Measurements from ENCODE around the gene TTC34.
"Not testable (repeated sequence)": the region's sequence is repeated elsewhere in the genome, so short reads cannot be mapped to it uniquely, and the experiment has no call there.

Gene TTC34

DNA sequence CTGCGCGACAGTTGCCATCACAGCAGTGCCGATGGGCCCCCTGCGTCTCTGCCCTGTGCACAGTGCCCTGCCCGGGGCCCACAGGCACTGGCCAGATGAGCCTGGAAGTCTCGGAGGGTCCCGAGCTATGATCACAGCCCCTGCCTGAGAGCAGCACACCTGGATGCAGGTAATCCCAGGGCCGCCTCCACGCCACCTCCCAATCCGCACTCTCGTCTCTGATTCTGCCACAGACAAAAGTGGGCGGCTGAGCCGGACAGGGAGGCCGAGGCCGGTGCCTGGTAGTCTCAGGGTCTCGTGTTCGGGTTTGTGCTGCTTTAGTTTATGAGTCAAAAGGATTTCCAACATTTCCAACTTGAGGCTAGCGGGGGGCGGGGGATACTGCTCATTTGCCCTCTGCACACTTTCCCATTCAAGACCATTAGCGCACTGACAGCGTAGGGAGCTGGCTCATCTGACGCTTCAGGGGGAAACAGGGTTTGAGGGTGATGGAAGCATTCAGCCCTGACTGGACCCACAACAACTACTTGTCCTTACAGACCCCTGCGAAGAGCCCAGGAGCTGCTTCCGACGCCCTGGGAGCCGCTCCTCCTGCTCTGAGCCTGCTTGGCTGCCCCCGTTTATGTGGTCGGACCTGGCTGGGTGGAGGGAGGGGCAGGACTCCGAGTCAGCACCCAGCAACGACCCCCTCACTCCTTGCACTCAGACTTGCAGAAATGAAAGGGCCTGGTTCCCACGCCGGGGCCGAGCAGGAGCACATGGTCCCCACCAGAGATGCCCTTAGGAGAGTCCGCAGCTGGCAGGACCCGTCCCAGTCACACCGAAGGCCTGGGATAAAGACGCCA lies 1.8 kb upstream of the TTC34 start:
- DNase-seq, result no peak
- TF ChIP-seq GATA1 (IDR thresholded peaks at IDR 0.05; ENCODE audit: low read depth, low read length), result no peak

DNA sequence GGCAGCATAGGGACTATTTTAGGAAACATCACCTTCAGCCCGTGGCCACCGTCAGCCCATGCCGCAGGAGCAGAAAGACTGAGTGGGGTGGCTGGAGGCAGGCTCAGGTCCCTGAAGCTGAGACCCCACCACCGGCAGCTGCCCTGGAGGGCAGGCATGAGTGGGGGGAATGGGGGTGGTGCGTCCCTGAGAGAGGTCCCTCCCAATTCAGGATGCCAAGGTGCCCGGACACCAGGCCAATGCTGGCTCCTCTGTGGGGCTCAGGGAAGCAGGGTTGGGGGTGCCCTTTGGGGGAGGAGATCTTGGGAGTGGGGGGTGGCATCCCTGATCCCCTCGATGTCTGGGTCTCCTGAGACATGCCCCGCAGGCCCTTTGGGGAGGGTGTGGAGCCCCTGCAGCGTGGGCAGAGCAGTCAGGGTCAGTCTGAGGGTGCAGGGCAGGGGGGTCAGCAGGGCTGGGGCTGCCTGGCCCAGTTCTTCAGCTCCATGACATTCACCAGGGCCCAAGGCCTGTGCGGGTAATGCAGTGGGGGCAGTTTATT lies 998 bp upstream of the TTC34 start:
- TF ChIP-seq POLR2A (IDR thresholded peaks at IDR 0.05; ENCODE audit: low read length), result no peak
- no peak for TF ChIP-seq GATA1 (IDR thresholded peaks at IDR 0.05; ENCODE audit: low read depth, low read length)
- DNase-seq, result no peak

DNA sequence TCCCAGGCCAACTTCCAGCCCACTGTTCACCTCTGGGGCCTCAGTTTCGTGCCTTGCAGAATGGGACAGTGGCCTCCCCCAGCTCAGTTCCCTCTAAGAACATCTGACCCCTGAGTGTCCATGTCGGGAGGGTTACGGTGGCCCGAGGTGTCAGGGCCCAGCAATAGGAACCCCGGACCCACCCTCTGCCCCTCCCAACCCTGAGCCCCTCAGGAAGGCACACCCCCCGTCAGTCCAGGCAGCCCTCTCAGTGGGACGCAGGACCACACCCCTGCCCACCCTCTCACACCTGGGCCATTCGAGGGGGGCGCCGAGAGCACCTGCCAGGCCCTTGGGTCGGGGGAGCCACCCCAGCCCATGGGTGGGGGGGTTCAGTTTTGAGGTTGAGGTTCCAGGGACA lies 447 bp downstream of the TTC34 start:
- DNase-seq, result no peak
- TF ChIP-seq POLR2A (IDR thresholded peaks at IDR 0.05; ENCODE audit: low read length) (no peak), GATA1 (IDR thresholded peaks at IDR 0.05; ENCODE audit: low read depth, low read length) (no peak)

DNA sequence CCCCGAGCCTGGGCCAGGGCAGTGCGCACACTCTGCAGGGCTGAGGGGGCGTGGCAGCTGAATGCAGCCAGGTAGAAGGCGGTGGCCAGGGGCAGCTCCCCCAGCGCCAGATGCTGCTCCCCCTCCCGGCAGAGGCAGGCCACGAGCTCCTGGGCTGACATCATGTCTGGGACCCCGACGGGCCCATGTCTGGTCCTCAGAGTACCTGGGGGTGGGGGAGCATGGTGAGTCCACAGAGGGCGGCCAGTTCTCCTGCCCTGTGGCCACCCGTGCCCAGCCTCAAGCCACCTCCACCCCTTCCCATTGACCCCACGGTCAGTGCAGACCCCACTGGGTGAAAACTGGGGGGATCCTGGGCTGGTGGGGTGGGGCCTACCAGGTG lies 838 bp downstream of the TTC34 start:
- DNase-seq, result no peak
- no peak for TF ChIP-seq GATA1 (IDR thresholded peaks at IDR 0.05; ENCODE audit: low read depth, low read length)
- no peak for TF ChIP-seq POLR2A (IDR thresholded peaks at IDR 0.05; ENCODE audit: low read length)

DNA sequence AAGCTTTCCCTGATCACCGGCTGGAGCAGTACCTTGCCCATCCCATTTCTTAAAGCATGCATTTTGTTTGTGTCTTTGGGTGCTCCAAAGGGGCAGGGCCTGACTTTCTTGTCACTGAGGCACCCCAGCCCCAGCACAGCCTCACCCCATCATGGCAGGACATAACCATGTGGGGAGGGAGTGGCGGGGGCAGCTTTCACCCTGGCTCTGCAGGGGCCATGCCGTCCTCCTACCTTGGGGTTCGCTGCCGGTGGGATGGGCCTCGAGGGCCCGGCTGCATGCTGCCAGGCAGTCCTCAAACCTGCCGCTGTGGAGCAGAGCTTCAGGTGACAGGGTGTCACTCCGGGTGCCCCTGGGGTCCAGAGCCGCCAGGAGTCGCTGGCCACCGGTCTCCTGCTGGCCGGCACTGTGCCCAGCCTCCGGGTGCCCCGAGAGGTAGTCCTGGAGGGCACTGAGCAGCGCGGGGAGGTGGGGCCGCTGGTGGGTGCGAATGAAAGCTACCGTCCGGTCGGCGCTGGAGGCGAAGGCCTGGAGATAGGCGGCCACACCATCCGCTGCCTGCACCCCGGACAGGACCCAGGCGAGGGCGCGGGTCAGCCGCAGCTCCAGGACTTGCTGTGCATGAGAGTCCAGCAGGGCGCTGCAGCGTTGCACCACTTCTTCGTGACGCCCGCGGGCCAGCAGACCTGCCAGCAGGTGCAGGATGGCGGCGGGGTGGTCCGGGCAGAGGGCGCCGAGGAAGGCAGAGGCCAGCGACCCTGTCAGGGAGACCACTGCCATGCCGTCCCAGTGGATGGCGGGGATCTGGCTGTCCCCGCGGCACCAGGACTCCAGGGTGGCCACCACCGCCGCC lies 1.5 kb downstream of the TTC34 start:
- TF ChIP-seq POLR2A (IDR thresholded peaks at IDR 0.05; ENCODE audit: low read length) (no peak), GATA1 (IDR thresholded peaks at IDR 0.05; ENCODE audit: low read depth, low read length) (no peak)
- DNase-seq, result no peak

DNA sequence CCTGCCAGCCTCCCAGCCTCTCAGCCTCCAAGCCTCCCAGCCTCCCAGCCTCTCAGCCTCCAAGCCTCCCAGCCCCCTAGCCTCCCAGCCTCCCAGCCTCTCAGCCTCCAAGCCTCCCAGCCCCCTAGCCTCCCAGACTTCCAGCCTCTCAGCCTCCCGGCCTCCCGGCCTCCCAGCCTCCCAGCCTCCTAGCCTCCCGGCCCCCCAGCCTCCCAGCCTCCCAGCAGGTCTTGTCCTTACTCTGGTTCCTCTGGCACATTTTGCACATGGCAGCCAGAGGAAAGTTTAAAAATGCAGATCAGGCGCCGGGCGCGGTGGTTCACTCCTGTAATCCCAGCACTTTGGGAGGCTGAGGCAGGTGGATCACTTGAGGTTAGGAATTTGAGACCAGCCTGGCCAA lies 2.5 kb downstream of the TTC34 start:
- not testable (repeated sequence) for DNase-seq

DNA sequence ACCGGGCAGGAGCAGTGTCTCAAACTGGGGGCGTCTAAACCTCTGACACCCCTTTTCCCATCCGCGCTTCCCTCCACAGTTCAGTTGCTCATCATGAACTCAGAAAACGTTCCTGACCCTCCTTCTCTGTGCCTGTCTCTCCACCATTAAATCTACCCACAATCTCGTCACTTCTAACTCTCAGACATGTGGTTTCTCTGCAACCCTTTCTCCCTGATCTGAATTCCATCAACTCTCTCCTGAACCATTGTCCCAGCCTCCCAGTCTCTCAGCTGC lies 3.8 kb downstream of the TTC34 start:
- no peak for DNase-seq
- TF ChIP-seq GATA1 (IDR thresholded peaks at IDR 0.05; ENCODE audit: low read depth, low read length) (no peak), POLR2A (IDR thresholded peaks at IDR 0.05; ENCODE audit: low read length) (no peak)

DNA sequence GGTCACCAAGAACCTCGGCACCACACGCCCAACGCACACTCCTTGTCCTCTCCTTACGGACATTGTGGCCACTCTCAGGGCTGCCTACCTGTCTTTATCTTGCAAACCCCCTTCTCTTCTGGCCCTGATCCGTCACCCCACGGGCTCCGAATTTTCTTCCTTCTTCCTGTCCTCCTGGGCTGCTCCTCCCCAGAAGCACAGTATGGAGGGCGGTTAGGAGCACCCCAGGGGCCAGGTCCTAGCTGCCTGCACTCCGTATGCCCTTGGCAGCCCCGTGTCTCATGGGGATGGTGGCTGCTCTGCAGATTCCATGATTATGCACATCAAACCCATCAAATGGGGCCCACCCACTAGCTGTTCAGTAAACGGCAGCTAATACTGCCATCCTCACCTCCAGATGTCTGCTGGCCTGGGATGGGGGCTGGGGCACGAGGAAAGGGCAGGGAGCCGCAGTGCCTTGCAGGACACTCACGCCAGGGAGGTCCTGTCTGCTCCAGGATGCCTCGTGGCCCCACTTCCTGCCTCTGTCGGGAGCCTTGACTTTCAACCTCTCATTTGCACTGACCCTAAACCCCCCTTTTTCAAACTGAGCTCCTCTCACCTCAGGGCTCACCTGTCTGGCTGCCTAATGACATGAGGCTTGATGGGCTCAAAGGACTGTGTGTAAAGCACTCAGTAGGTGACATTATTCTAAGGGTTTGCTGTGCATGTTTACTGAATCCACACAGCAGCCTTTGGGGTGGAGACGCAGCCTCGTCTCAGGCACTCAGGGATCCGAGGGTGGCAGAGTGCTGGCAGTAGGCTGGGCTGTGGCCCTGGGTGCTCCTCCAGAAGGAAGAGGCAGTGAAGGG lies 4.4 kb downstream of the TTC34 start:
- no peak for DNase-seq
- TF ChIP-seq POLR2A (IDR thresholded peaks at IDR 0.05; ENCODE audit: low read length) (no peak), GATA1 (IDR thresholded peaks at IDR 0.05; ENCODE audit: low read depth, low read length) (no peak)

DNA sequence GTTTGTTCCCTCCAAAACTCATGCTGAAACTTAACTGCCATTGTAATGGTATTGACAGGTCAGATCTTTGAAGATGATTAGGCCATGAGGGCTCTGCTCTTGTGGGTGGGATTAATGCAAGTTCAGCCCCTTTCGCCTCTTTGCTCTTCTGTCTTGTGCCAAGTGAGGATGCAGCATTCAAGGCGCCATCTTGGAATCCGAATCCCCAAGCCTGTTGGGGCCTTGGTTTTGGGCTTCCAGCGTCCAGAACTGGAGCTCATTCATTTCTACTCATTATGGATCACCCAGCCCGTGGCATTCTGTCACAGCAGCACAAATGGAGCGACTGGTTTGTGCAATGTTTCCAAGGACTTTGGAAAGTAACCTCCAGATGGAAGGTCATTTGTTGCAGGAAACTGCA lies 5.6 kb downstream of the TTC34 start:
- TF ChIP-seq GATA1 (IDR thresholded peaks at IDR 0.05; ENCODE audit: low read depth, low read length) (no peak), POLR2A (IDR thresholded peaks at IDR 0.05; ENCODE audit: low read length) (no peak)

DNA sequence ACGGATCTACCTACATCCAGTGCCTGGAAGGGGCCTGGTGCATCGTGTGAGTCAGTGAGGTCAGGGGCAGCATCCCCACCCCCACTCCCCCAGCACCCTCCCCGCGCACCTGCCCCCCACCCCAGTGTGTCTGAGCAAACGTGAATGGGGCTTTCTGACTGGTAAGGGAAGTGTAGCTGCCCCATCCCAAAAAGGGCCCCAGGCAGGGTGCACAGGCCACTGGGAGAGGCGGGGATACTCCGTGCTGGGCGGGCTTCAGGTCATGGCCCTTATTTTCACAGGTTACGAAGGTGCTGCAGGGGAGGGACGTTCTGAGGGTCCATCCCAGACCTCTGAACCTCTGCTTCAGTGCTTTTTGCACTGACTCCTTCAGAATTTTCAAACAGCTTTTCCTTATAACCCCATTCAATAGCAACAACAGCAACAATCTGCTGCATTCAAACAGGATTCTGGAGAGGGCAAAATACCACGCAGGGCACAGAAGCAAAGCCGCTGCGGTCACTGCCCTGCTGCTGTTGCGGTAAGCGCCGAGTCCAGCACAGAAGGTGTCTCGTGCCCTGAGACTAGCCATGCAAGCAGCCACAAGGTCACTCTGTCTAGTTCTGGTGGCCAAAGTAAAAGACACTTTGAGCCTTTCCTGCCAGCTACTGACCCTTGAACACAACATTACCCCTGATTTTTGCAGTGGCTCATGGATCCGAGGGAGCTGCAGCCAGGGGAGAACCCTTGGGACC lies 10.3 kb downstream of the TTC34 start:
- DNase-seq, result no peak
- TF ChIP-seq POLR2A (IDR thresholded peaks at IDR 0.05; ENCODE audit: low read length), result no peak
- TF ChIP-seq GATA1 (IDR thresholded peaks at IDR 0.05; ENCODE audit: low read depth, low read length), result no peak

More for the DNA sequence above, 5.6 kb downstream of the TTC34 start:
- no peak for DNase-seq

DNA sequence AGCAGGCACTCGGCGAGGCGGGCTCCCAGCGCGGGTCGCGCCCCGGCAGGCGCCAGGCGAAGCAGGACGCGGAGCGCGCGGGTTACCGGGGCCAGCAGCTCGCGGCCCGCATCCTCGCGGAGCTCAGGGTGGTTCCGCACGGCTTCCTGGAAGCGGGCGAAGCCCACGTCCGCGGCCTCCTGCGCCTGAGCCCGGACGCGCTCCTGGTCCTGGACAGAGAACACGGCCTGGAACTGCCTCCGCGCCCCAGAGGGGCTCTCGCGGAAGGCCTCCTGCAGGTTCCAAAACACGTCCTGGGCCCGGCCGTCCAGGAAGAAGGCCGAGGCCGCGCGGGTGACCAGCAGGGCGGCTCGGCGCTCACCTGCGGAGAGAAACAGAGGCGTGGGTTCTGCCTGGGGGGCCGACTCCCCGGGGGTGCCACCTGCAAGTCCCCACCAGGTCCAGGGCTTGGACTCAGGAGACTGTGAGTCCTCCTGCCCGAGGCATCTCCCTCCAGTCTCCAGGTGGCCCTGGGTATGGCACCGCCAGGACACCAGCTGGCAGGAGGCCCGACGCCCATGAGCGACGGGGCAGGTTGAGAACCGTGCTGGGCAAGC lies 11.4 kb downstream of the TTC34 start:
- TF ChIP-seq POLR2A (IDR thresholded peaks at IDR 0.05; ENCODE audit: low read length) (no peak), GATA1 (IDR thresholded peaks at IDR 0.05; ENCODE audit: low read depth, low read length) (no peak)

DNA sequence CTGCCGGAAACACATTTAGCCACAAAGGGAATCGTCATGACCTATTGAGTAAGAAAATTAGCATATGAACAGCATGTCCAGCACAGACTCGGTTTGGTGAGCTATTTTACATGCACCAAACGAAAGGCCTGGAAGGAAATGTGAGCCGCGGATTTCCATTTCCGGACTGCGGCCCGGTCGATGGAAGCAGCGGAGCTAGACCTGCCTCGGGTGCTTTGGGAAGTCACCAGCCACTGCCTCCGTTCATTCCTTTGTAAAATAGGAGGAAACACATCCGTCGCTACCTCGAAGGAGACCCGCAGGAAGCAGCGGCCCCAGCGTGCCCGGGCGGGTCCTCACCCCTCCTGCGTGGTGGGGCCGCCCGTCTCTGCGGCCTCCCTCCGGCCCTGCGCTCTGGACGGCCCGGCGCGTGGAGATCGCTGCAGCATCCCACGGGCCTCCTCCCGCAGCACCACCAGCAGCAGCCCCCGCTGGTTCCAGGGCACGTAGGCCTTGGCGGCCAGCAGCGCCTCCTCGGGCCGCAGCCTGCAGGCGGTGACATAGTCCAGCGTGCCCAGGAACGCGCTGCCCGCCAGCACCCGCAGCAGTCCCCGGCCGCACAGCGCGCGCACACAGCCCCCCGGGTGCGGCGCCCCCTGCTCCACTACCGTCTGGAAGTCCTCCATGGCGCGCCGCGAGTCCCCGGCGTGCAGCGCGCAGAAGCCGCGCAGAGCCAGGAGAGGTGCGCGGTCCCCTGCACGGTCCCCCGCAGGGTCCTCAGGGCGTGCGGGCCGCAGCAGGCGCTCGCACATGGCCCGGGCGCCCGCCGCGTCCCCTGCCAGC lies 12.1 kb downstream of the TTC34 start:
- DNase-seq, result no peak
- TF ChIP-seq POLR2A (IDR thresholded peaks at IDR 0.05; ENCODE audit: low read length) (no peak), GATA1 (IDR thresholded peaks at IDR 0.05; ENCODE audit: low read depth, low read length) (no peak)

More for the DNA sequence above, 11.4 kb downstream of the TTC34 start:
- no peak for DNase-seq
